Measurements from ENCODE around the gene PAX3.

The PAX3 gene

DNA sequence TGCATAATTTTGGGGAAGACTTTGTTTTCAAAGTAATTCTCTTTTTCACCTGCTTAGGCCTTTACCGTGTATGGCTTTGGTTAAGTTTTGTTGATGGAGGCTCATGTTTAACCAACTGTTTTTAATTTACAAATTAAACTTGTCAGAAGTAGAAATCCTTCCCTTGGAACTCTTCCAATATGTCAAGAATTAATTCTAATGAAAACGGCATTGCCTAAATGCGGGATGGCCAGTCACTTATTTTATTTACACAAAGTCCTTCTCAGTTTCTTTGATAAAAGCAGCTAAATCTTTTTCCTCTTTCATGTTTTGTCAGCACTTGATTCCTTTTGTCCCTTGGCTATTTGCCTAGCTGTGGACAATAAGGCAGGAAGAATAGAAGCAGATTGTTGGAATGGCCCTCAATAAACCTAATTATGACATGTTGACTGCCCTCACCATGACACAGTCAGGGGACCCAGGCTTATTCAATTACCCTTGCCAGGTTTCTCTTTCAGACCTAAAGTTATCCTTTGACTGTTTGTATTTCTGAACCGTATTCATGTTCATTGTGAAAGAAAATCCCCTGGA lies 26.3 kb downstream of the PAX3 start:
- no peak for TF ChIP-seq CEBPB (IDR thresholded peaks at IDR 0.05)
- no peak for TF ChIP-seq TEAD4 (IDR thresholded peaks at IDR 0.05)
- TF ChIP-seq, protein P1, sequence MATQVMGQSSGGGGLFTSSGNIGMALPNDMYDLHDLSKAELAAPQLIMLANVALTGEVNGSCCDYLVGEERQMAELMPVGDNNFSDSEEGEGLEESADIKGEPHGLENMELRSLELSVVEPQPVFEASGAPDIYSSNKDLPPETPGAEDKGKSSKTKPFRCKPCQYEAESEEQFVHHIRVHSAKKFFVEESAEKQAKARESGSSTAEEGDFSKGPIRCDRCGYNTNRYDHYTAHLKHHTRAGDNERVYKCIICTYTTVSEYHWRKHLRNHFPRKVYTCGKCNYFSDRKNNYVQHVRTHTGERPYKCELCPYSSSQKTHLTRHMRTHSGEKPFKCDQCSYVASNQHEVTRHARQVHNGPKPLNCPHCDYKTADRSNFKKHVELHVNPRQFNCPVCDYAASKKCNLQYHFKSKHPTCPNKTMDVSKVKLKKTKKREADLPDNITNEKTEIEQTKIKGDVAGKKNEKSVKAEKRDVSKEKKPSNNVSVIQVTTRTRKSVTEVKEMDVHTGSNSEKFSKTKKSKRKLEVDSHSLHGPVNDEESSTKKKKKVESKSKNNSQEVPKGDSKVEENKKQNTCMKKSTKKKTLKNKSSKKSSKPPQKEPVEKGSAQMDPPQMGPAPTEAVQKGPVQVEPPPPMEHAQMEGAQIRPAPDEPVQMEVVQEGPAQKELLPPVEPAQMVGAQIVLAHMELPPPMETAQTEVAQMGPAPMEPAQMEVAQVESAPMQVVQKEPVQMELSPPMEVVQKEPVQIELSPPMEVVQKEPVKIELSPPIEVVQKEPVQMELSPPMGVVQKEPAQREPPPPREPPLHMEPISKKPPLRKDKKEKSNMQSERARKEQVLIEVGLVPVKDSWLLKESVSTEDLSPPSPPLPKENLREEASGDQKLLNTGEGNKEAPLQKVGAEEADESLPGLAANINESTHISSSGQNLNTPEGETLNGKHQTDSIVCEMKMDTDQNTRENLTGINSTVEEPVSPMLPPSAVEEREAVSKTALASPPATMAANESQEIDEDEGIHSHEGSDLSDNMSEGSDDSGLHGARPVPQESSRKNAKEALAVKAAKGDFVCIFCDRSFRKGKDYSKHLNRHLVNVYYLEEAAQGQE (IDR thresholded peaks at IDR 0.05; ENCODE audit: low read depth) = no peak
- no peak for TF ChIP-seq NFIC (IDR thresholded peaks at IDR 0.05)
- TF ChIP-seq TCF12 (IDR thresholded peaks at IDR 0.05; ENCODE audit: low read depth) = no peak
- TF ChIP-seq CREB1 (IDR thresholded peaks at IDR 0.05; ENCODE audit: low read depth) = no peak
- TF ChIP-seq EGR1 (IDR thresholded peaks at IDR 0.05) = no peak
- no peak for TF ChIP-seq RAD21 (IDR thresholded peaks at IDR 0.05; ENCODE audit: low read depth)
- TF ChIP-seq FOXM1 (IDR thresholded peaks at IDR 0.05; ENCODE audit: borderline replicate concordance, low read depth) = no peak
- TF ChIP-seq YY1 (IDR thresholded peaks at IDR 0.05; ENCODE audit: low read depth) = no peak
- no peak for TF ChIP-seq USF1 (IDR thresholded peaks at IDR 0.05)
- TF ChIP-seq, protein P2, sequence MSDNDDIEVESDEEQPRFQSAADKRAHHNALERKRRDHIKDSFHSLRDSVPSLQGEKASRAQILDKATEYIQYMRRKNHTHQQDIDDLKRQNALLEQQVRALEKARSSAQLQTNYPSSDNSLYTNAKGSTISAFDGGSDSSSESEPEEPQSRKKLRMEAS (IDR thresholded peaks at IDR 0.05) = no peak
- no peak for TF ChIP-seq ZBTB7A (IDR thresholded peaks at IDR 0.05; ENCODE audit: low read depth)
- TF ChIP-seq EP300 (IDR thresholded peaks at IDR 0.05; ENCODE audit: borderline replicate concordance) = no peak
- TF ChIP-seq TAF1 (IDR thresholded peaks at IDR 0.05; ENCODE audit: low read depth) = no peak

- TF ChIP-seq TAF1 (IDR thresholded peaks at IDR 0.05; ENCODE audit: low read depth) (no peak), USF1 (IDR thresholded peaks at IDR 0.05) (no peak), TEAD4 (IDR thresholded peaks at IDR 0.05) (no peak), NFIC (IDR thresholded peaks at IDR 0.05) (no peak), TCF12 (IDR thresholded peaks at IDR 0.05; ENCODE audit: low read depth) (no peak), RAD21 (IDR thresholded peaks at IDR 0.05; ENCODE audit: low read depth) (no peak)
- TF ChIP-seq, protein P2 (IDR thresholded peaks at IDR 0.05) = no peak
Measured at GRCh38 chr2:222271854-222272253, 26.9 kb downstream of the PAX3 start.

GRCh38 chr2:222270396-222270795 lies 28.4 kb downstream of the PAX3 start:
- TF ChIP-seq, protein P1 (IDR thresholded peaks at IDR 0.05; ENCODE audit: low read depth) = no peak
- TF ChIP-seq USF1 (IDR thresholded peaks at IDR 0.05) (no peak), CREB1 (IDR thresholded peaks at IDR 0.05; ENCODE audit: low read depth) (no peak), ZBTB7A (IDR thresholded peaks at IDR 0.05; ENCODE audit: low read depth) (no peak), EGR1 (IDR thresholded peaks at IDR 0.05) (no peak), FOXM1 (IDR thresholded peaks at IDR 0.05; ENCODE audit: borderline replicate concordance, low read depth) (no peak), YY1 (IDR thresholded peaks at IDR 0.05; ENCODE audit: low read depth) (no peak), EP300 (IDR thresholded peaks at IDR 0.05; ENCODE audit: borderline replicate concordance) (no peak), NFIC (IDR thresholded peaks at IDR 0.05) (no peak), TCF12 (IDR thresholded peaks at IDR 0.05; ENCODE audit: low read depth) (no peak), CEBPB (IDR thresholded peaks at IDR 0.05) (no peak), TAF1 (IDR thresholded peaks at IDR 0.05; ENCODE audit: low read depth) (no peak), TEAD4 (IDR thresholded peaks at IDR 0.05) (no peak), RAD21 (IDR thresholded peaks at IDR 0.05; ENCODE audit: low read depth) (no peak)
- TF ChIP-seq, protein P2 (IDR thresholded peaks at IDR 0.05) = no peak

DNA sequence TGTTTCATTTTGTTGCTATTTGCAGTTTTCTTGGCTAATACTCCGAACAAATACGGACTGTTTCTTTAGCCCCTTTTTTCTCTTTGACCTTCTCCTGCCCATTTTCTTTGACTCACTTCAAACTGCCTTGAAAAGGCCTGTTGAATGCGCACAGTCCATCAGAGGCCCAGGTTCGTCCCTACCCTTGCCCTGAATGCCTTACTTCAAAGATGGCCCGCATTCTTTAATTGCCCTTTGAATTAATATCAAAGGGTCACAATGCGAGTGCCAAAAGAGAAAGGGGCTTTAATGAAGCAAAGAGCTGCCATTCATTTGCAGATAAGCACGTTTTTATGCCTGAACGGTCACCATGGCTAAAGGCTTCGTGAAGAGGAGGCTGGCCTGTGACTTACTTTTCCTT lies 29.7 kb downstream of the PAX3 start:
- TF ChIP-seq EP300 (IDR thresholded peaks at IDR 0.05; ENCODE audit: borderline replicate concordance) (no peak), YY1 (IDR thresholded peaks at IDR 0.05; ENCODE audit: low read depth) (no peak), RAD21 (IDR thresholded peaks at IDR 0.05; ENCODE audit: low read depth) (no peak), TAF1 (IDR thresholded peaks at IDR 0.05; ENCODE audit: low read depth) (no peak), NFIC (IDR thresholded peaks at IDR 0.05) (no peak), CEBPB (IDR thresholded peaks at IDR 0.05) (no peak), EGR1 (IDR thresholded peaks at IDR 0.05) (no peak)
- TF ChIP-seq, protein P1 (IDR thresholded peaks at IDR 0.05; ENCODE audit: low read depth) = no peak
